Germinal center (tissue), 1 donor: ENCODE data around the gene RFC2.
A peak's percentile ranks its signal among the peaks of the same experiment; 100 is the strongest.

Experiments
- DNase-seq: peaks from one replicate; pipeline ENCODE4 v3.0.0; 2012; ENCODE audit warnings: mixed read lengths, low spot score

The RFC2 gene

GRCh38 chr7:74190259-74190658, 63.9 kb downstream of the RFC2 start:
- DNase-seq: no peak

- DNase-seq: no peak
These were observed 66.1 kb downstream of the RFC2 start for GRCh38 chr7:74187915-74188675.

- no peak for DNase-seq
These were observed 68.6 kb downstream of the RFC2 start for GRCh38 chr7:74185636-74186035.

- no peak for DNase-seq
These were observed 69.2 kb downstream of the RFC2 start for GRCh38 chr7:74185016-74185415.

GRCh38 chr7:74183653-74184450, 70.3 kb downstream of the RFC2 start:
- DNase-seq: peak; percentile 27

GRCh38 chr7:74183142-74183541, 71.1 kb downstream of the RFC2 start:
- no peak for DNase-seq

GRCh38 chr7:74182453-74183090, 71.6 kb downstream of the RFC2 start:
- no peak for DNase-seq

GRCh38 chr7:74181821-74182220, 72.4 kb downstream of the RFC2 start:
- DNase-seq: no peak
